T-helper 2 cell (primary cell): ENCODE data around the gene RFX3.

ENCODE experiments used
- DNase-seq, 5 experiments: peaks; one replicate each; pipeline versions ENCODE4 v3.0.0 to v3.0.0-alpha.2; 2012 to 2022

The RFX3 gene

GRCh38 chr9:3191715-3192114 is 334.1 kb downstream of the RFX3 start:
- no peak for DNase-seq

GRCh38 chr9:3189113-3189861 is 336.5 kb downstream of the RFX3 start:
- no peak for DNase-seq

- no peak for DNase-seq
Observed at GRCh38 chr9:3186751-3187150, 339.1 kb downstream of the RFX3 start.

- peak in 2 of 5 experiments; percentile 18 to 73 for DNase-seq
Observed at GRCh38 chr9:3181049-3181953, 344.5 kb downstream of the RFX3 start.

- no peak for DNase-seq
Observed at GRCh38 chr9:3180696-3181048, 345.1 kb downstream of the RFX3 start.

- DNase-seq, result no peak
Observed at GRCh38 chr9:3179711-3180110, 346.1 kb downstream of the RFX3 start.

GRCh38 chr9:3177936-3178335 is 347.9 kb downstream of the RFX3 start:
- no peak for DNase-seq

- DNase-seq, result no peak
Observed at GRCh38 chr9:3177146-3177761, 348.5 kb downstream of the RFX3 start.

- DNase-seq, result no peak
Observed at GRCh38 chr9:3173374-3173773, 352.4 kb downstream of the RFX3 start.

GRCh38 chr9:3170819-3171218 is 355.0 kb downstream of the RFX3 start:
- DNase-seq, result no peak
